Measurements from ENCODE around the gene ADCK1.

GRCh38 chr14:77867476-77867875 is 67.6 kb downstream of the ADCK1 start:
- no peak for TF ChIP-seq EP300 (IDR thresholded peaks at IDR 0.05; ENCODE audit: borderline replicate concordance)
- TF ChIP-seq FOXM1 (IDR thresholded peaks at IDR 0.05; ENCODE audit: borderline replicate concordance, low read depth): no peak
- TF ChIP-seq TAF1 (IDR thresholded peaks at IDR 0.05; ENCODE audit: low read depth): no peak
- no peak for TF ChIP-seq REST (IDR thresholded peaks at IDR 0.05; ENCODE audit: low read depth)
- no peak for TF ChIP-seq CEBPB (IDR thresholded peaks at IDR 0.05)
- TF ChIP-seq YY1 (IDR thresholded peaks at IDR 0.05; ENCODE audit: low read depth): no peak
